ENCODE results near the gene SCAF1. TPM values are rescaled to one million over a fixed set of nuclear protein-coding genes. Genes with fewer than 3 reads are reported as not detected.

The SCAF1 gene
- total and polyA plus RNA-seq, 10 of the 15 experiments (the other 5 are each of a cell fraction or from before 2014, with no cell fraction given), result 0.18 to 77.0 (median 5.3) TPM

DNA sequence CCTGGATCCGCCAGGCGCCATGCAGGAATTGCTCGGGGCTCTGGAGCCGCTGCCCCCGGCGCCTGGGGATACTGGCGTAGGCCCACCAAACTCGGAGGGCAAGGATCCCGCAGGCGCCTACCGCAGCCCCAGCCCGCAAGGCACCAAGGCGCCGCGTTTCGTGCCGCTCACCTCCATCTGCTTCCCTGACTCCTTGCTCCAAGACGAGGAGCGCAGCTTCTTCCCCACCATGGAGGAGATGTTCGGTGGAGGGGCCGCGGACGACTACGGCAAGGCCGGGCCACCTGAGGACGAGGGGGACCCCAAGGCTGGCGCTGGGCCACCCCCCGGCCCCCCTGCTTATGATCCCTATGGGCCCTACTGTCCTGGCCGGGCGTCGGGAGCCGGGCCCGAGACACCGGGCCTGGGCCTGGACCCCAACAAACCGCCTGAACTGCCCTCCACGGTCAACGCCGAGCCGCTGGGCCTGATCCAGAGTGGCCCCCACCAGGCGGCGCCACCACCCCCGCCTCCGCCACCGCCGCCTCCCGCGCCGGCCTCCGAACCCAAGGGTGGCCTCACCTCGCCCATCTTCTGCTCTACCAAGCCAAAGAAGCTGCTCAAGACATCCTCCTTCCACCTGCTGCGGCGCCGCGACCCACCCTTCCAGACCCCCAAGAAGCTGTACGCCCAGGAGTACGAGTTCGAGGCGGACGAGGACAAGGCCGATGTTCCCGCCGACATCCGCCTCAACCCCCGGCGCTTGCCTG lies 44.9 kb upstream of the SCAF1 start:
- in situ Hi-C loops (cut with MboI), result no loop called here
- ChIA-PET SMC1A (ENCODE audit: uncharacterized antibody, unreplicated experiment) (no interaction called here), CTCF (no interaction called here), RAD21 (ENCODE audit: unreplicated experiment) (no interaction called here), POLR2A (interaction anchor here (0.8 kb wide), 1 partner anchor 37 kb away, joined by 3 read pairs; no protein-coding TSS in a partner anchor)
- Histone ChIP-seq H3K27me3 (replicated peaks in 1 of 2; ENCODE audit: control insufficient read depth in 2 of 2, insufficient read depth in 2 of 2, low read length in 1 of 2) (no peaks in the 10 kb centered on the region), H3K4me3 (no peak overlapping the region), H3K36me3 (ENCODE audit: control insufficient read depth in 2 of 2, insufficient read depth in 2 of 2, low read length in 1 of 2) (peaks cover 7 to 27% of the 10 kb centered on the region in 2 experiments; a peak in 3 of 4 replicates), H3K4me1 (ENCODE audit: control insufficient read depth, insufficient read depth, low read length) (peaks cover 4% of the 10 kb centered on the region; the same call in 1 of the 2 replicates), H2AFZ (ENCODE audit: control insufficient read depth, low read depth, low read length) (no peak overlapping the region), H3K79me2 (ENCODE audit: control insufficient read depth, insufficient read depth, low read length) (peaks cover 19% of the 10 kb centered on the region), H3K9ac (ENCODE audit: control insufficient read depth, insufficient read depth, low read length) (no peak overlapping the region), H3K9me3 (replicated peaks; ENCODE audit: control insufficient read depth, insufficient read depth, low read length) (no peaks in the 10 kb centered on the region), H4K20me1 (ENCODE audit: control insufficient read depth, insufficient read depth) (peaks cover 3% of the 10 kb centered on the region; the same call in 1 of the 2 replicates), H3K4me2 (ENCODE audit: control insufficient read depth, insufficient read depth) (no peak overlapping the region), H3K27ac (ENCODE audit: control insufficient read depth, insufficient read depth) (no peak overlapping the region)
- ATAC-seq (no peak), DNase-seq (ENCODE audit: low read depth, low spot score) (no peak), FAIRE-seq (no peak)
- no peak for TF ChIP-seq RAD21 (IDR thresholded peaks at IDR 0.05; ENCODE audit: insufficient read depth, low read depth, low read length)
- no peak for TF ChIP-seq IRF3 (IDR thresholded peaks at IDR 0.05)
- TF ChIP-seq GATAD2B (conservative IDR thresholded peaks at IDR 0.05; ENCODE audit: low read depth), result no peak
- TF ChIP-seq ZZZ3 (IDR thresholded peaks at IDR 0.05; ENCODE audit: control insufficient read depth, insufficient read length, low read depth), result no peak
- no peak for TF ChIP-seq SIX5 (IDR thresholded peaks at IDR 0.05; ENCODE audit: low read depth, low read length, severe bottlenecking)
- TF ChIP-seq RB1 (IDR thresholded peaks at IDR 0.05; ENCODE audit: borderline replicate concordance), result no peak
- no peak for TF ChIP-seq RBBP5 (conservative IDR thresholded peaks at IDR 0.05)
- TF ChIP-seq CHD2 (IDR thresholded peaks at IDR 0.05; ENCODE audit: borderline replicate concordance, low read depth, low read length), result no peak
- TF ChIP-seq IKZF2 (IDR thresholded peaks at IDR 0.05), result no peak
- TF ChIP-seq TCF12 (IDR thresholded peaks at IDR 0.05; ENCODE audit: low read depth, low read length), result no peak
- TF ChIP-seq BHLHE40 (IDR thresholded peaks at IDR 0.05; ENCODE audit: borderline replicate concordance in 1 of 2, low read depth in 2 of 2, low read length in 1 of 2), result no peak
- TF ChIP-seq ZNF384 (IDR thresholded peaks at IDR 0.05; ENCODE audit: borderline replicate concordance, low read depth, low read length), result no peak
- TF ChIP-seq SMARCA5 (IDR thresholded peaks at IDR 0.05), result no peak
- TF ChIP-seq PAX5 (IDR thresholded peaks at IDR 0.05; ENCODE audit: borderline replicate concordance, low read depth, low read length), result no peak
- no TSS peak for BruUV-seq (replicated peaks)
- intact Hi-C loops (cut with micrococcal nuclease; ENCODE audit: unreplicated experiment), result no loop called here
- 97% methylated on average over 56 of the region's 65 CpGs for WGBS (ENCODE audit: insufficient coverage, insufficient replicate concordance, low lambda C conversion rate, missing lambda C conversion rate)
